OCI-LY7 (cell line): ENCODE results near the gene IER5. TPM values are rescaled to one million over a fixed set of nuclear protein-coding genes. Genes with fewer than 3 reads are reported as not detected.

Experiments
- BruUV-seq: library from RNA; stranded (reverse); fragments of 400-500 nt; replicated peaks from 2 replicates; lab custom pipeline; 2021; lab: Mats Ljungman, UMichigan
- CTCF ChIA-PET: fragments of 300-600 bp; sonication (Branson Sonifier 250); formaldehyde crosslinking; loops from one replicate; lab custom pipeline; 2022; ENCODE audit warnings: antibody characterized with exemption; ENCODE audit not compliant: unreplicated experiment; lab: Charles Lee
- POLR2A ChIA-PET: fragments of 300-600 bp; sonication (Branson Sonifier 250); formaldehyde crosslinking; loops from one replicate; lab custom pipeline; 2022; ENCODE audit warnings: antibody characterized with exemption; lab: Charles Lee
- DNase-seq: peaks from one replicate; pipeline ENCODE4 v3.0.0-alpha.2; 2015; ENCODE audit warnings: low spot score
- H2AFZ ChIP-seq: fragments of 200-600 bp; sonication (generic), shearing (Covaris generic); 2 replicates; pipeline ENCODE4 v1.6.1; 2014; ENCODE audit warnings: mild to moderate bottlenecking, antibody characterized with exemption, low read length, moderate library complexity
- H3K27ac ChIP-seq: fragments of 200-600 bp; sonication (generic); 2 replicates; pipeline ENCODE4 v1.5.1; 2014; ENCODE audit warnings: mixed run types, low read depth, mild to moderate bottlenecking, moderate library complexity, low read length, inconsistent platforms; ENCODE audit not compliant: poor library complexity, severe bottlenecking
- H3K36me3 ChIP-seq: fragments of 200-600 bp; sonication (generic); 2 replicates; pipeline ENCODE4 v1.6.1; 2014; ENCODE audit warnings: mild to moderate bottlenecking, antibody characterized with exemption, low read length, moderate library complexity, mixed read lengths; ENCODE audit not compliant: insufficient read depth
- H3K4me1 ChIP-seq: fragments of 200-600 bp; sonication (generic); 2 replicates; pipeline ENCODE4 v1.5.1; 2014; ENCODE audit warnings: mild to moderate bottlenecking, low read length; ENCODE audit not compliant: insufficient read depth, poor library complexity, severe bottlenecking
- H3K4me2 ChIP-seq: fragments of 200-600 bp; sonication (generic); 2 replicates; pipeline ENCODE4 v1.6.1; 2014; ENCODE audit warnings: mild to moderate bottlenecking, low read length
- H3K4me3 ChIP-seq: fragments of 200-600 bp; sonication (generic); 2 replicates; pipeline ENCODE4 v1.5.1; 2014; ENCODE audit warnings: mild to moderate bottlenecking, low read depth, low read length; ENCODE audit not compliant: poor library complexity, severe bottlenecking
- H3K79me2 ChIP-seq: fragments of 200-600 bp; sonication (generic); 2 replicates; pipeline ENCODE4 v1.6.1; 2016; ENCODE audit warnings: low read depth, mild to moderate bottlenecking, low read length, moderate library complexity, mixed read lengths; ENCODE audit not compliant: insufficient read depth
- H3K9me2 ChIP-seq: fragments of 200-600 bp; sonication (generic); 2 replicates; pipeline ENCODE4 v1.6.1; 2016; ENCODE audit warnings: mild to moderate bottlenecking, low read length, mixed read lengths; ENCODE audit not compliant: insufficient read depth
- H3K9me3 ChIP-seq: fragments of 200-600 bp; sonication (generic); 2 replicates; pipeline ENCODE4 v1.6.1; 2014; ENCODE audit warnings: mild to moderate bottlenecking, mixed run types, low read length, mixed read lengths
- H4K20me1 ChIP-seq: fragments of 200-600 bp; sonication (generic); 2 replicates; pipeline ENCODE4 v1.6.1; 2014; ENCODE audit warnings: mild to moderate bottlenecking, antibody characterized with exemption, low read length, moderate library complexity, mixed read lengths; ENCODE audit not compliant: insufficient read depth
- EZH2phosphoT487 ChIP-seq: fragments of 200-600 bp; sonication (generic); IDR thresholded peaks from 2 replicates; pipeline ENCODE4 v1.6.1; 2018; ENCODE audit warnings: low read depth, borderline replicate concordance, mild to moderate bottlenecking, mixed run types, antibody characterized with exemption, low read length, moderate library complexity, mixed read lengths
- intact Hi-C: fragments of 100-400 bp; cut with micrococcal nuclease; formaldehyde crosslinking; loops from one replicate; pipeline ENCODE4 v1.10.0; 2022; ENCODE audit not compliant: unreplicated experiment
- total RNA-seq, 2 experiments: library from RNA; depleted of rRNA in 1 of 2; stranded (reverse); fragments of >200 nt in 1 of 2; shearing (Covaris generic) in 1 of 2; gene quantifications; 2 replicates each; pipeline ENCODE4 v1.2.3, GENCODE V29; 2014 to 2022
- TF ChIP-seq, protein P1 (sequence below): fragments of 200-600 bp; sonication (generic); conservative IDR thresholded peaks from 2 replicates; pipeline ENCODE4 v1.5.1; 2014; ENCODE audit warnings: mild to moderate bottlenecking, antibody characterized with exemption, low read length, moderate library complexity, mixed read lengths

Gene IER5
- total RNA-seq, 2 experiments from 2014 or later: 7.2 to 14.3 TPM

DNA sequence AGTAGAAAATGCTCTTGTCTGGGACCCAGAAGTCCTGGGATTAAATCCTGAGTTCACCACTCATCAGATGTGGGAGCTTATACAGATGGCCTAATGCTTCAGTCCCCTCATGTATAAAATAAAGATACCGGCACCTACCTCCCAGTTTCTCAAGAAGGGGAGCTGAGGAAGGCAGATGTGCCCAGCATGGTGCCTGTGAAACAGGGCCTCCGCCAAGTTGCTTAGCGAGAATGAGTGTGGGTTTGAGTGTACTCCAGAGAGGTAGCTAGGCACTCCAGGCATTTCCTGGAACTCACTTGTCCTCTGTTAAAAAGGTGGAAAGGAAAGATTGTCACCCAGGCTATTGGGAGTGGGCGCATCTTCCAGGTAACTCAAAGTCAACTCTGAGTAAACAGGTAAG is 37.8 kb downstream of the IER5 start:
- BruUV-seq: no TSS peak
- POLR2A ChIA-PET: interaction anchor here (1.0 to 1.2 kb wide), 3 partner anchors 9 to 57 kb away, joined by 3 to 4 read pairs (median 4); no protein-coding TSS in a partner anchor
- Histone ChIP-seq H3K9me2 (no peaks in the 10 kb centered on the region), H3K9me3 (no peaks in the 10 kb centered on the region), H2AFZ (no peak overlapping the region), H3K4me3 (no peak overlapping the region), H4K20me1 (peaks cover 6% of the 10 kb centered on the region; the same call in 1 of the 2 replicates), H3K4me1 (peaks cover 30% of the 10 kb centered on the region), H3K36me3 (no peaks in the 10 kb centered on the region), H3K79me2 (no peaks in the 10 kb centered on the region), H3K27ac (no peak overlapping the region), H3K4me2 (no peak overlapping the region)
- no peak for DNase-seq
- no peak for TF ChIP-seq EZH2phosphoT487
- TF ChIP-seq, protein P1, sequence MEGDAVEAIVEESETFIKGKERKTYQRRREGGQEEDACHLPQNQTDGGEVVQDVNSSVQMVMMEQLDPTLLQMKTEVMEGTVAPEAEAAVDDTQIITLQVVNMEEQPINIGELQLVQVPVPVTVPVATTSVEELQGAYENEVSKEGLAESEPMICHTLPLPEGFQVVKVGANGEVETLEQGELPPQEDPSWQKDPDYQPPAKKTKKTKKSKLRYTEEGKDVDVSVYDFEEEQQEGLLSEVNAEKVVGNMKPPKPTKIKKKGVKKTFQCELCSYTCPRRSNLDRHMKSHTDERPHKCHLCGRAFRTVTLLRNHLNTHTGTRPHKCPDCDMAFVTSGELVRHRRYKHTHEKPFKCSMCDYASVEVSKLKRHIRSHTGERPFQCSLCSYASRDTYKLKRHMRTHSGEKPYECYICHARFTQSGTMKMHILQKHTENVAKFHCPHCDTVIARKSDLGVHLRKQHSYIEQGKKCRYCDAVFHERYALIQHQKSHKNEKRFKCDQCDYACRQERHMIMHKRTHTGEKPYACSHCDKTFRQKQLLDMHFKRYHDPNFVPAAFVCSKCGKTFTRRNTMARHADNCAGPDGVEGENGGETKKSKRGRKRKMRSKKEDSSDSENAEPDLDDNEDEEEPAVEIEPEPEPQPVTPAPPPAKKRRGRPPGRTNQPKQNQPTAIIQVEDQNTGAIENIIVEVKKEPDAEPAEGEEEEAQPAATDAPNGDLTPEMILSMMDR: no peak
- intact Hi-C loops: no loop called here
- CTCF ChIA-PET: no interaction called here

DNA sequence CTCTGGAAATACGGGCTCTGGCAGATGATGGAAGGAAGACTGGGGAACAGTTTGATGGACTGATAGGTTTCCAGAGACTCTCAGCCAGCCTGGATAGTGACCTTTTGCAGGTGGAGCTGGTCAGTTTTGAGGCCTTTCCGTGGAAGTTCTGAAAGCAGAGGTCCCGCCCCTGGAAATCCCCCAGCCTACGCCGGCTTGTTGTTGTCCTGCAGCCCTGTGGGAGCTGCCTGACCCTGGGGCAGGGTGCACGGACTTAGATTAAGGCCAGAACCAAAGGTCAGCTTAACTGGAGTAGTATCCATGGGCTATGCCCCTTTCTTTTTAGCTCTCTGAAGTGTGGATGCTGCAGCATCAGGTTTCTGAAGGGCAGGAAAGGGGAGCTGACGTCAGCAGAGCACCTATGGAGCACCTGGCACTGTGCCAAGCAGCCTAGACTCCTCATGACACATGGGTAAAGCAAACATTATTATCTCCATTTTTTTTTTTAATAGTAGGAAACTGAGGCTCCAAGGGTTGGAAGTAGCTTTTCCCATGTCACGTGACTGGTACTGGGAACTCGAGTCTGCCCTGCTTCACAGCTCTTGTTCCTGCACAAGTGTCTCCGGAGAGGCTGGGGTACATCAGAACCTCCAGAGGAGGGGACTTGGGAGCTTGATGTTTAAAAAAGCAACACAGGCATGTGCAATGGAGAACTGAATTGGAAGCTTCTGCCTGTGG is 38.5 kb downstream of the IER5 start:
- H2AFZ ChIP-seq: no peak overlapping the region
- no peaks in the 10 kb centered on the region for H3K79me2 ChIP-seq
- BruUV-seq: no TSS peak
- H3K27ac ChIP-seq: no peak overlapping the region
- peaks cover 38% of the 10 kb centered on the region for H3K4me1 ChIP-seq
- H3K4me2 ChIP-seq: no peak overlapping the region
- no peak overlapping the region for H3K4me3 ChIP-seq
- no peaks in the 10 kb centered on the region for H3K9me2 ChIP-seq
- ChIA-PET POLR2A (interaction anchor here (0.7 to 1.2 kb wide), 6 partner anchors 9 to 57 kb away, joined by 3 to 5 read pairs (median 4); no protein-coding TSS in a partner anchor), CTCF (no interaction called here)
- intact Hi-C loops: no loop called here
- no peak for TF ChIP-seq EZH2phosphoT487
- DNase-seq: no peak
- no peaks in the 10 kb centered on the region for H3K36me3 ChIP-seq
- peaks cover 6% of the 10 kb centered on the region; the same call in 1 of the 2 replicates for H4K20me1 ChIP-seq
- H3K9me3 ChIP-seq: no peaks in the 10 kb centered on the region

DNA sequence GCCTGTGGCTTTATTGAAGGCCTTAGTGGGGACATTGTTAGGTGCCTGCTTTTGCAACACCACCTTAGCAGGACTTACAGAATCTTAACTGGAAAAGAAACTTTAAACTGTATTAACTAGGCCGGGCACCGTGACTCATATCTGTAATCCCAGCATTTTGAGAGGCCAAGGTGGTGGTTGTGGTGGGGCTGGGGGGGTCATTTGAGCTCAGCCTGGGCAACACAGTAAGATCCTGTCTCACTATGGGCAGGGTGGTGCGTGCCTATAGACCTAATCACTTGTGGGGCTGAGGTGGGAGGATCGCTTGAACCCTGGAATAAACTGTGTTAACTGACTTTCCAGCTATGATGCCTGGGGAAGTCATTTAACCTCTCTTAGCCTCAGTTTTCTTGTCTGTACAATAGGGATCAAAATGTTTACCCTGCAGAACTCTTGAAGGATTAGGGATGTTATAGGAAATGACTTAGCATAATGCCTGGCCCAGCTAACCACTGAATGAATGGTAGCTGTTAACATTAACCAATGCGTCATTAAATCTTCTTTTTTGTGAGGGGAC is 39.5 kb downstream of the IER5 start:
- POLR2A ChIA-PET: interaction anchor here (0.6 to 1.2 kb wide), 3 partner anchors 21 to 144 kb away, joined by 3 to 5 read pairs (median 4); no protein-coding TSS in a partner anchor
- intact Hi-C loops: no loop called here
- H3K9me3 ChIP-seq: no peaks in the 10 kb centered on the region
- BruUV-seq: no TSS peak
- no peak overlapping the region for H3K4me2 ChIP-seq
- H3K36me3 ChIP-seq: no peaks in the 10 kb centered on the region
- peaks cover 6% of the 10 kb centered on the region; the same call in 1 of the 2 replicates for H4K20me1 ChIP-seq
- no peak overlapping the region for H3K27ac ChIP-seq
- TF ChIP-seq, protein P1: no peak
- TF ChIP-seq EZH2phosphoT487: no peak
- CTCF ChIA-PET: interaction anchor here (1.2 kb wide), 1 partner anchor 25 kb away, joined by 3 read pairs; no protein-coding TSS in a partner anchor
- no peaks in the 10 kb centered on the region for H3K9me2 ChIP-seq
- H3K4me3 ChIP-seq: no peak overlapping the region
- H2AFZ ChIP-seq: no peak overlapping the region
- no peak for DNase-seq
- H3K79me2 ChIP-seq: no peaks in the 10 kb centered on the region
- H3K4me1 ChIP-seq: peaks cover 40% of the 10 kb centered on the region
